HepG2 (cell line): Measurements from ENCODE around the gene TEAD4. TPM values are rescaled to one million over a fixed set of nuclear protein-coding genes. Genes with fewer than 3 reads are reported as not detected.
A peak's percentile ranks its signal among the peaks of the same experiment; 100 is the strongest.

ENCODE experiments used
- ATAC-seq: fragments of 200-7000 bp; cut with Tn5 transposase; 3 replicates; pipeline ENCODE4 v1.9.1; 2020; ENCODE audit warnings: mild to moderate bottlenecking, moderate library complexity
- BruUV-seq: library from RNA; stranded (reverse); fragments of 400-500 nt; replicated peaks from 2 replicates; lab custom pipeline; 2021; lab: Mats Ljungman, UMichigan
- CTCF ChIA-PET: fragments of 300-600 bp; formaldehyde crosslinking; extraction: SDS; loops from one replicate; lab custom pipeline; 2021; ENCODE audit warnings: low total read pairs, inconsistent platforms, low intra/inter-chr PET ratio; lab: Yijun Ruan, JAX
- POLR2A ChIA-PET: fragments of 350-600 bp; sonication (Branson Sonifier 250); formaldehyde crosslinking; loops from one replicate; lab custom pipeline; 2020; ENCODE audit warnings: antibody characterized with exemption, inconsistent platforms; lab: Yijun Ruan, JAX
- DNase-seq: peaks from one replicate; pipeline ENCODE4 v3.0.0-alpha.2; 2015; ENCODE audit warnings: low spot score
- FAIRE-seq: peaks from 3 replicates; lab custom pipeline; 2011; peaks lifted over from hg19 to GRCh38; lab: Jason Lieb, UNC
- H2AFZ ChIP-seq: one replicate; pipeline ENCODE4 v1.6.1; 2011; ENCODE audit warnings: low read length, inconsistent platforms
- H3K27ac ChIP-seq: fragments of 300-600 bp; 3 replicates; pipeline ENCODE4 v1.8.0; 2011; ENCODE audit warnings: mixed run types, mild to moderate bottlenecking, mixed read lengths, low read length, inconsistent platforms; ENCODE audit not compliant: insufficient read depth; ENCODE audit errors: extremely low read length
- H3K27me3 ChIP-seq, 2 experiments: fragments of 200-600 bp in 1 of 2; 2 replicates in 1 of 2; 3 replicates in 1 of 2; pipeline versions ENCODE4 v1.6.0 to v1.8.0; 2011; ENCODE audit warnings: low read length in 2 of 2, mild to moderate bottlenecking in 2 of 2, moderate library complexity in 2 of 2, inconsistent platforms in 1 of 2; ENCODE audit not compliant: insufficient read depth in 2 of 2, control insufficient read depth in 1 of 2
- H3K36me3 ChIP-seq, 2 experiments: fragments of 200-600 bp in 1 of 2; replicated peaks in 1 of 2; 2 replicates in 1 of 2; 3 replicates in 1 of 2; pipeline versions ENCODE4 v1.5.1 to v1.8.0; 2011; ENCODE audit warnings: low read length in 2 of 2, inconsistent platforms in 1 of 2; ENCODE audit not compliant: insufficient read depth in 2 of 2, control insufficient read depth in 1 of 2
- H3K4me1 ChIP-seq: 2 replicates; pipeline ENCODE4 v1.5.1; 2012; ENCODE audit warnings: low read length, inconsistent platforms; ENCODE audit not compliant: insufficient read depth
- H3K4me2 ChIP-seq: 2 replicates; pipeline ENCODE4 v1.6.0; 2011; ENCODE audit warnings: low read depth, low read length, inconsistent platforms
- H3K4me3 ChIP-seq, 3 experiments: fragments of 200-600 bp in 1 of 3; sonication (generic), shearing (Covaris generic) in 1 of 3; replicated peaks in 1 of 3; 2 replicates each; pipeline ENCODE4 v1.5.1; 2011 to 2016; ENCODE audit warnings: low read length in 3 of 3, inconsistent platforms in 2 of 3, low read depth in 2 of 3, mild to moderate bottlenecking in 2 of 3, control low read depth in 1 of 3, mixed read lengths in 1 of 3; ENCODE audit not compliant: insufficient read depth in 1 of 3
- H3K79me2 ChIP-seq: one replicate; pipeline ENCODE4 v1.6.1; 2011; ENCODE audit warnings: low read length, inconsistent platforms; ENCODE audit not compliant: insufficient read depth
- H3K9ac ChIP-seq: 2 replicates; pipeline ENCODE4 v1.6.0; 2011; ENCODE audit warnings: mild to moderate bottlenecking, low read depth, low read length, inconsistent platforms; ENCODE audit not compliant: insufficient read depth
- H3K9me3 ChIP-seq: 2 replicates; pipeline ENCODE4 v1.5.1; 2012; ENCODE audit warnings: mild to moderate bottlenecking, low read length
- H4K20me1 ChIP-seq: 2 replicates; pipeline ENCODE4 v1.6.0; 2011; ENCODE audit warnings: inconsistent platforms, mild to moderate bottlenecking, low read length, moderate library complexity; ENCODE audit not compliant: insufficient read depth
- AGO2 ChIP-seq: fragments of 200-400 bp; formaldehyde crosslinking; optimal IDR thresholded peaks from 2 replicates; pipeline ENCODE3; 2017; ENCODE audit warnings: mild to moderate bottlenecking, low read depth, low read length, moderate library complexity
- CCDC6 ChIP-seq: sonication (generic); formaldehyde crosslinking; IDR thresholded peaks from 2 replicates; pipeline ENCODE4 v1.8.1; 2022; ENCODE audit warnings: mild to moderate bottlenecking, missing genetic modification reagents, moderate library complexity
- KDM4B ChIP-seq: sonication (generic); formaldehyde crosslinking; IDR thresholded peaks from 2 replicates; pipeline ENCODE4 v1.4.0; 2020; ENCODE audit warnings: missing genetic modification reagents
- ZNF264 ChIP-seq: sonication (generic); formaldehyde crosslinking; IDR thresholded peaks from 2 replicates; pipeline ENCODE4 v1.4.0; 2020; ENCODE audit warnings: missing genetic modification reagents
- ZNF552 ChIP-seq: sonication (generic); formaldehyde crosslinking; IDR thresholded peaks from 2 replicates; pipeline ENCODE4 v1.9.0; 2022; ENCODE audit warnings: missing genetic modification reagents, mild to moderate bottlenecking, borderline replicate concordance
- ZNF879 ChIP-seq: sonication (generic); formaldehyde crosslinking; IDR thresholded peaks from 2 replicates; pipeline ENCODE4 v1.8.1; 2023; ENCODE audit warnings: missing genetic modification reagents
- WGBS: methylation state at CpG from one replicate; pipeline ENCODE4 v1.1.6; 2017; ENCODE audit warnings: low lambda C conversion rate; 5-methylcytosine and 5-hydroxymethylcytosine counted together
- in situ Hi-C: cut with HindIII; loops from 2 replicates; pipeline ENCODE4 v1.10.0; 2017; ENCODE audit warnings: low pct_unique_long_range_greater_than_20kb; ENCODE audit not compliant: extremely low pct_ligation_motif_present
- intact Hi-C: fragments of 100-400 bp; cut with micrococcal nuclease; formaldehyde crosslinking; loops from one replicate; pipeline ENCODE4 v1.10.0; 2022; ENCODE audit not compliant: unreplicated experiment
- polyA plus RNA-seq, 8 experiments: library from polyadenylated mRNA; depleted of rRNA in 3 of 8; stranded (reverse) in 7 of 8; unstranded in 1 of 8; fragments of >200 nt; fragmentation: Illumina TruSeq in 4 of 8; extraction: Trizol in 4 of 8; gene quantifications; 2 replicates each; pipeline versions ENCODE4 v1.2.1 to v1.2.3, GENCODE V29; 2011 to 2016; ENCODE audit warnings: low read depth in 4 of 8, missing spikeins in 1 of 8, mixed read lengths in 1 of 8; ENCODE audit not compliant: insufficient read depth in 1 of 8
- total RNA-seq, 5 experiments: library from RNA; depleted of rRNA; stranded (reverse); fragments of >200 nt; fragmentation: Illumina TruSeq; extraction: Trizol; gene quantifications; 2 replicates each; pipeline ENCODE4 v1.2.3, GENCODE V29; 2016; ENCODE audit warnings: low read depth in 1 of 5
- TF ChIP-seq, protein P1 (sequence below), 2 experiments: fragments of 450-650 bp in 1 of 2; sonication (generic) in 1 of 2; formaldehyde crosslinking in 1 of 2; IDR thresholded peaks; 2 replicates each; pipeline versions ENCODE4 v1.6.1 to v1.8.0; 2016 to 2022; ENCODE audit warnings: antibody characterized with exemption in 1 of 2, mild to moderate bottlenecking in 1 of 2, missing genetic modification reagents in 1 of 2
- TF ChIP-seq, protein P2 (sequence below): sonication (generic); formaldehyde crosslinking; IDR thresholded peaks from 2 replicates; pipeline ENCODE4 v1.9.0; 2022; ENCODE audit warnings: missing genetic modification reagents, mild to moderate bottlenecking, borderline replicate concordance
- TF ChIP-seq, protein P3 (sequence below): sonication (generic); formaldehyde crosslinking; IDR thresholded peaks from 2 replicates; pipeline ENCODE4 v1.8.1; 2023; ENCODE audit warnings: mild to moderate bottlenecking, moderate library complexity, missing genetic modification reagents

TEAD4 gene
- total and polyA plus RNA-seq, 2 of the 13 experiments (the other 11 are each of a cell fraction or from before 2014, with no cell fraction given), result 45.0 to 69.4 TPM

DNA sequence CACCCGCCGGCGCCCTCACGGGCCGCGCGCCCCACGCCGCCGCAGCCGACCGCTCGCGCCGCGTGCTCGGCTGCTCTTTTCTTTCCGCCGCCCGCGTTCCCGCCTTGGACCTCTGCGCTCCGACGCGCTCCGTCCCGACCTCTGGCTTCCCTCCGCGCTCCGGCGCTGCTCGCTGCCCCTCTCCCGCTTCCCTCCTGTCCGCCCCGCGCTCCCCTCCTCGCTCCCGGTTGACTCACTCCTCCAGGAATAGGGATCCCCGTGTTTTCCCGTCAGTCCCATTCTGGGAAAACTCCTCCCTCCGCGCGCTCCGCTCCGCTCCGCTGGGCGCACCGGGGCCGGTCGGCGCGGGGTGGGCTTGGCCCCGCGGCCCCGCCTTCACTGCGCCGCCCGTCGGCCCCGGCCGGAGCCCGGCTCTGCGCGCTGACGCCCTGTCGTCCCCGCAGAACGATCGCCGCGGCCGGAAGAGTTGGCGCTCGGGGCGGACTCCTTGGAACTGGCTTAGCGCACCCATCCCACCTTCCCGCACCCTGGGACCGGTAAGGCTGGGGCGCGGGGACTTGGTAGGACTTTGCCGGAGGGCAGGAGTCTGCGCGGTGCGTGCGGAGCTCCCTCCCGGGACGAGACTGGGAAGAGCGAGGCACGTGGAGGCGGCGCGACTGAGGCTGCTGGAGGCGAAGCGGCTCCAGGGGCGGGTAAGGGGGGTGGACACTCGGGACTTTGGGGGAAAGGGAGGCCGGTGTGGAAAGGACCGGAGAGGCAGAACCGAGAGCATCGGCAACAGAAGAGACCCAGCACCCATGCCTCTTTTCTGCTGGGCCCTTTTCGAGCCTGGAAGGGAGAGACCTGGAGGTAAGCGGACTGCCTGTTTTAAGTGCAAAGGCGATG lies 550 bp downstream of the TEAD4 start:
- Histone ChIP-seq H3K4me2 (peak overlapping the region; percentile 93), H3K9me3 (no peaks in the 10 kb centered on the region), H4K20me1 (peaks cover 10% of the 10 kb centered on the region; the same call in 1 of the 2 replicates), H3K27me3 (no peaks in the 10 kb centered on the region), H3K79me2 (peaks cover 31% of the 10 kb centered on the region), H3K4me1 (peaks cover 53% of the 10 kb centered on the region), H3K4me3 (peak overlapping the region; percentile 72 to 79 (median 73)), H2AFZ (no peak overlapping the region), H3K27ac (peak overlapping the region; percentile 96), H3K36me3 (no peaks in the 10 kb centered on the region), H3K9ac (peak overlapping the region; percentile 80)
- ChIA-PET CTCF (no interaction called here), POLR2A (interaction anchor here (0.5 to 1.9 kb wide), 4 partner anchors 10 to 75 kb away, joined by 3 to 14 read pairs (median 3); no protein-coding TSS in a partner anchor)
- intact Hi-C loops, result loop anchor here (5.0 kb wide), 3 partner anchors 67 to 112 kb away; partner anchors contain the start of gene TULP3
- FAIRE-seq (no peak), ATAC-seq (peak; percentile 14), DNase-seq (peak; percentile 21)
- 2% methylated on average over 9 of the region's 104 CpGs for WGBS
- BruUV-seq, result no TSS peak
- in situ Hi-C loops, result loop anchor here (5.0 kb wide), 1 partner anchor 72 kb away; no protein-coding TSS in a partner anchor
- no peak for TF ChIP-seq ZNF264 (CRISPR knock-in tag)
- peak; percentile 37; the same call in 1 of the 2 replicates for TF ChIP-seq KDM4B
- TF ChIP-seq, protein P1, sequence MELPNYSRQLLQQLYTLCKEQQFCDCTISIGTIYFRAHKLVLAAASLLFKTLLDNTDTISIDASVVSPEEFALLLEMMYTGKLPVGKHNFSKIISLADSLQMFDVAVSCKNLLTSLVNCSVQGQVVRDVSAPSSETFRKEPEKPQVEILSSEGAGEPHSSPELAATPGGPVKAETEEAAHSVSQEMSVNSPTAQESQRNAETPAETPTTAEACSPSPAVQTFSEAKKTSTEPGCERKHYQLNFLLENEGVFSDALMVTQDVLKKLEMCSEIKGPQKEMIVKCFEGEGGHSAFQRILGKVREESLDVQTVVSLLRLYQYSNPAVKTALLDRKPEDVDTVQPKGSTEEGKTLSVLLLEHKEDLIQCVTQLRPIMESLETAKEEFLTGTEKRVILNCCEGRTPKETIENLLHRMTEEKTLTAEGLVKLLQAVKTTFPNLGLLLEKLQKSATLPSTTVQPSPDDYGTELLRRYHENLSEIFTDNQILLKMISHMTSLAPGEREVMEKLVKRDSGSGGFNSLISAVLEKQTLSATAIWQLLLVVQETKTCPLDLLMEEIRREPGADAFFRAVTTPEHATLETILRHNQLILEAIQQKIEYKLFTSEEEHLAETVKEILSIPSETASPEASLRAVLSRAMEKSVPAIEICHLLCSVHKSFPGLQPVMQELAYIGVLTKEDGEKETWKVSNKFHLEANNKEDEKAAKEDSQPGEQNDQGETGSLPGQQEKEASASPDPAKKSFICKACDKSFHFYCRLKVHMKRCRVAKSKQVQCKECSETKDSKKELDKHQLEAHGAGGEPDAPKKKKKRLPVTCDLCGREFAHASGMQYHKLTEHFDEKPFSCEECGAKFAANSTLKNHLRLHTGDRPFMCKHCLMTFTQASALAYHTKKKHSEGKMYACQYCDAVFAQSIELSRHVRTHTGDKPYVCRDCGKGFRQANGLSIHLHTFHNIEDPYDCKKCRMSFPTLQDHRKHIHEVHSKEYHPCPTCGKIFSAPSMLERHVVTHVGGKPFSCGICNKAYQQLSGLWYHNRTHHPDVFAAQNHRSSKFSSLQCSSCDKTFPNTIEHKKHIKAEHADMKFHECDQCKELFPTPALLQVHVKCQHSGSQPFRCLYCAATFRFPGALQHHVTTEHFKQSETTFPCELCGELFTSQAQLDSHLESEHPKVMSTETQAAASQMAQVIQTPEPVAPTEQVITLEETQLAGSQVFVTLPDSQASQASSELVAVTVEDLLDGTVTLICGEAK (IDR thresholded peaks at IDR 0.05), result no peak
- TF ChIP-seq, protein P1 (CRISPR knock-in tag; IDR thresholded peaks at IDR 0.05), result peak; percentile 75
- TF ChIP-seq AGO2, result peak; percentile 93
- TF ChIP-seq ZNF552, result no peak
- TF ChIP-seq, protein P2, sequence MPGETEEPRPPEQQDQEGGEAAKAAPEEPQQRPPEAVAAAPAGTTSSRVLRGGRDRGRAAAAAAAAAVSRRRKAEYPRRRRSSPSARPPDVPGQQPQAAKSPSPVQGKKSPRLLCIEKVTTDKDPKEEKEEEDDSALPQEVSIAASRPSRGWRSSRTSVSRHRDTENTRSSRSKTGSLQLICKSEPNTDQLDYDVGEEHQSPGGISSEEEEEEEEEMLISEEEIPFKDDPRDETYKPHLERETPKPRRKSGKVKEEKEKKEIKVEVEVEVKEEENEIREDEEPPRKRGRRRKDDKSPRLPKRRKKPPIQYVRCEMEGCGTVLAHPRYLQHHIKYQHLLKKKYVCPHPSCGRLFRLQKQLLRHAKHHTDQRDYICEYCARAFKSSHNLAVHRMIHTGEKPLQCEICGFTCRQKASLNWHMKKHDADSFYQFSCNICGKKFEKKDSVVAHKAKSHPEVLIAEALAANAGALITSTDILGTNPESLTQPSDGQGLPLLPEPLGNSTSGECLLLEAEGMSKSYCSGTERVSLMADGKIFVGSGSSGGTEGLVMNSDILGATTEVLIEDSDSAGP, result peak; percentile 50; the same call in 1 of the 2 replicates
- TF ChIP-seq, protein P3, sequence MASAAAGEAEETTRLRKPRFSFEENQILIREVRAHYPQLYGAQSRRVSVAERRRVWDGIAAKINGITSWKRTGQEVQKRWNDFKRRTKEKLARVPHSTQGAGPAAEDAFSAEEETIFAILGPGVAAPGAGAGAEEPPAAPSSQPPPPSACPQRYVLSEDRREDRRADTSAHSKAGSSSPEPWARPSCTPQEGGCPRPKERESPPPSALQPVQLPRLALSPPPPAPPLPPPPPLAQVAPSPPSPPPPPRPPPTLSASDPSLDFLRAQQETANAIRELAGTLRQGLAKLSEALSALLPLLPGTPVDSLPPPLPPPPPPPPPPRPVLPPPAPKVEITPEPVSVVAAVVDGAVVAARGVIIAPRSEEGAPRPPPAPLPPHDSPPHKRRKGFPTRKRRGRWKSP, result peak; percentile 76; the same call in 1 of the 2 replicates
- peak; percentile 37; the same call in 1 of the 2 replicates for TF ChIP-seq ZNF879 (CRISPR knock-in tag)
- peak; percentile 91; the same call in 1 of the 2 replicates for TF ChIP-seq CCDC6
